WTC11 (cell line): Measurements from ENCODE around the gene MAGOH. TPM values are rescaled to one million over a fixed set of nuclear protein-coding genes. Genes with fewer than 3 reads are reported as not detected.

Experiments
- ATAC-seq: fragments of 200-7000 bp; cut with Tn5 transposase; 2 replicates; pipeline ENCODE4 v1.10.0; 2021; ENCODE audit warnings: mild to moderate bottlenecking, moderate library complexity
- CTCF ChIA-PET: fragments of 300-600 bp; sonication (Branson Sonifier 250); formaldehyde crosslinking; loops from one replicate; lab custom pipeline; 2021; ENCODE audit warnings: antibody characterized with exemption; lab: Charles Lee
- POLR2A ChIA-PET: fragments of 350-600 bp; sonication (Branson Sonifier 250); formaldehyde crosslinking; loops from one replicate; lab custom pipeline; 2021; ENCODE audit warnings: antibody characterized with exemption; lab: Charles Lee
- DNase-seq: peaks from one replicate; pipeline ENCODE4 v3.0.0; 2021; ENCODE audit warnings: low spot score
- H3K27ac Mint-ChIP-seq: 2 replicates; pipeline ENCODE4 v1.8.0; 2021; ENCODE audit warnings: mixed read lengths
- H3K27me3 Mint-ChIP-seq: 2 replicates; pipeline ENCODE4 v1.8.0; 2021; ENCODE audit warnings: low read depth, mild to moderate bottlenecking, moderate library complexity, mixed read lengths
- H3K36me3 Mint-ChIP-seq: 2 replicates; pipeline ENCODE4 v1.8.0; 2021; ENCODE audit warnings: mixed read lengths
- H3K4me1 Mint-ChIP-seq: 2 replicates; pipeline ENCODE4 v1.8.0; 2022; ENCODE audit warnings: mixed read lengths
- H3K4me3 Mint-ChIP-seq: 2 replicates; pipeline ENCODE4 v1.8.0; 2021; ENCODE audit warnings: mild to moderate bottlenecking, moderate library complexity, mixed read lengths
- H3K9me3 Mint-ChIP-seq: 2 replicates; pipeline ENCODE4 v1.8.0; 2021; ENCODE audit warnings: mixed read lengths
- ATF6 ChIP-seq: sonication (generic); formaldehyde crosslinking; IDR thresholded peaks from 2 replicates; pipeline ENCODE4 v1.8.1; 2023; ENCODE audit warnings: mild to moderate bottlenecking, missing genetic modification reagents
- E2F5 ChIP-seq: sonication (generic); formaldehyde crosslinking; IDR thresholded peaks from 2 replicates; pipeline ENCODE4 v1.8.1; 2022; ENCODE audit warnings: mild to moderate bottlenecking, moderate library complexity, missing genetic modification reagents
- HMGA2 ChIP-seq: fragments of 250-450 bp; sonication (Bioruptor Pico); IDR thresholded peaks from 2 replicates; pipeline ENCODE4 v1.4.0; 2021; ENCODE audit warnings: mild to moderate bottlenecking, moderate library complexity
- NR1H2 ChIP-seq: sonication (generic); formaldehyde crosslinking; IDR thresholded peaks from 2 replicates; pipeline ENCODE4 v1.9.0; 2021; ENCODE audit warnings: mild to moderate bottlenecking, moderate library complexity, missing genetic modification reagents
- NR3C1 ChIP-seq: sonication (generic); formaldehyde crosslinking; conservative IDR thresholded peaks from 2 replicates; pipeline ENCODE4 v1.8.1; 2023; ENCODE audit warnings: low read depth, mild to moderate bottlenecking, missing genetic modification reagents
- PRDM15 ChIP-seq: sonication (generic); formaldehyde crosslinking; IDR thresholded peaks from 2 replicates; pipeline ENCODE4 v1.8.0; 2022; ENCODE audit warnings: missing genetic modification reagents
- PREB ChIP-seq: sonication (generic); formaldehyde crosslinking; IDR thresholded peaks from 2 replicates; pipeline ENCODE4 v1.8.1; 2022; ENCODE audit warnings: mild to moderate bottlenecking, missing genetic modification reagents, moderate library complexity, borderline replicate concordance
- RORB ChIP-seq: fragments of 250-450 bp; sonication (Bioruptor Pico); IDR thresholded peaks from 2 replicates; pipeline ENCODE4 v1.9.0; 2021; ENCODE audit warnings: mild to moderate bottlenecking
- SMAD3 ChIP-seq: sonication (generic); formaldehyde crosslinking; IDR thresholded peaks from 2 replicates; pipeline ENCODE4 v1.8.0; 2022; ENCODE audit warnings: missing genetic modification reagents, mild to moderate bottlenecking, borderline replicate concordance
- SOX15 ChIP-seq: fragments of 250-450 bp; sonication (Bioruptor Pico); IDR thresholded peaks from 2 replicates; pipeline ENCODE4 v1.9.0; 2021; ENCODE audit warnings: mild to moderate bottlenecking
- TCF7 ChIP-seq: sonication (generic); formaldehyde crosslinking; IDR thresholded peaks from 2 replicates; pipeline ENCODE4 v1.8.0; 2022; ENCODE audit warnings: mild to moderate bottlenecking, low read depth, missing genetic modification reagents, moderate library complexity
- ZNF121 ChIP-seq: sonication (generic); formaldehyde crosslinking; IDR thresholded peaks from 2 replicates; pipeline ENCODE4 v1.8.0; 2023; ENCODE audit warnings: missing genetic modification reagents
- ZNF138 ChIP-seq: sonication (generic); formaldehyde crosslinking; conservative IDR thresholded peaks from 2 replicates; pipeline ENCODE4 v1.8.1; 2022; ENCODE audit warnings: mild to moderate bottlenecking, moderate library complexity, missing genetic modification reagents
- ZNF512 ChIP-seq: sonication (generic); formaldehyde crosslinking; IDR thresholded peaks from 2 replicates; pipeline ENCODE4 v1.8.1; 2022; ENCODE audit warnings: missing genetic modification reagents, borderline replicate concordance
- total RNA-seq: library from RNA; stranded (reverse); gene quantifications from 3 replicates; pipeline ENCODE4 v1.2.3, GENCODE V29; 2021
- TF ChIP-seq, protein P1 (sequence below): fragments of 250-450 bp; sonication (Bioruptor Pico); IDR thresholded peaks from 2 replicates; pipeline ENCODE4 v2.1.2; 2022; ENCODE audit warnings: mild to moderate bottlenecking, moderate library complexity
- TF ChIP-seq, protein P2 (sequence below): sonication (generic); formaldehyde crosslinking; IDR thresholded peaks from 2 replicates; pipeline ENCODE4 v1.8.0; 2022; ENCODE audit warnings: mild to moderate bottlenecking, missing genetic modification reagents
- TF ChIP-seq, protein P3 (sequence below): sonication (generic); formaldehyde crosslinking; IDR thresholded peaks from 2 replicates; pipeline ENCODE4 v1.8.0; 2022; ENCODE audit warnings: mild to moderate bottlenecking, missing genetic modification reagents
- TF ChIP-seq, protein P4 (sequence below): sonication (generic); formaldehyde crosslinking; conservative IDR thresholded peaks from 2 replicates; pipeline ENCODE4 v1.8.1; 2022; ENCODE audit warnings: mild to moderate bottlenecking, missing genetic modification reagents

The MAGOH gene
- total RNA-seq, 1 experiment from 2014 or later, result 57.8 TPM

DNA sequence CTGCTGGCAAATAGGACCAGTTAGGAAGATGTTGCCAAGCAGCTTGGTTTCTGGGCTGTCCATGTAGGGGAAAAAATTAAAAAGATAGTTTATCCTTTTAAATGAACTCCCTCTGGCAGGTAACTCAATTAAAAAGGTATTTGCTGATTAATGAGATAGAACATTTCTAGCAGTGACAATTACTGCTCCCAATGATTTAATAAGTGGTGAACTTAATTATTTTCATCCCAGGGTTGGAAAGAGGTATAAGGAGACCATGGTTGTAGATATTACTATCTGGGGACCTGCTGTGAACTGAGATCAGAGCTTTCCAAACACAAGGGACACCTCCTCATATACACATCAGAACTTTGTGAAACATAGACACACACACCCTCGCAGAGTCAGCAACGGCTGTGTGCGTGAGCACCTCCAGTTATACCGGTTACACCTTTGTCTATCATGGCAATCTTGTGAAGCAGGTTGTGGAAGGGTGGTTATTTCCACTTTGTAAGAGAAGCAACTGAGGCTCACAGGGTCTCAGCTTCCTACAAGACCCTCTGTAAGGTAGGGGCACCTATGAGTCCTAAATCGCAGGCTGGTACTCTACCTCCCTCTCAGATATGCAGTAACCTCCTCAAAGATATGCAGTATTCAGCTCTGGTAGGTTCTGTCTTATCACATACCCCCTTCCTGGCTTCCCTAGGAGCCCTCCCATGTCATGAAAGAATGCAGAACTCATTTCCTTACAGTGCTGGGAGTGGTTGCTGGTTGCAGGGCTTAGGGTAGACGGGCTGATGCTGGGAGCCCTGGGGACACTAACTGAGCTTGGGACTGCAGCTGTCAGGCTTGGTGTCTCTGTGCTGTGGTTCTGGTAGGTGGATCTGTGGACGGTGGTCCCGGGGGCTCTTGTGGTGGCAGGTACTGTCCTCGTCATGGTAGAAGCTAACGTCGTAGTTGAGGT, 18.5 kb upstream of the MAGOH start (continued):
- TF ChIP-seq ZNF512 (CRISPR knock-in tag) (no peak), E2F5 (no peak), SMAD3 (no peak)
- TF ChIP-seq, protein P1, sequence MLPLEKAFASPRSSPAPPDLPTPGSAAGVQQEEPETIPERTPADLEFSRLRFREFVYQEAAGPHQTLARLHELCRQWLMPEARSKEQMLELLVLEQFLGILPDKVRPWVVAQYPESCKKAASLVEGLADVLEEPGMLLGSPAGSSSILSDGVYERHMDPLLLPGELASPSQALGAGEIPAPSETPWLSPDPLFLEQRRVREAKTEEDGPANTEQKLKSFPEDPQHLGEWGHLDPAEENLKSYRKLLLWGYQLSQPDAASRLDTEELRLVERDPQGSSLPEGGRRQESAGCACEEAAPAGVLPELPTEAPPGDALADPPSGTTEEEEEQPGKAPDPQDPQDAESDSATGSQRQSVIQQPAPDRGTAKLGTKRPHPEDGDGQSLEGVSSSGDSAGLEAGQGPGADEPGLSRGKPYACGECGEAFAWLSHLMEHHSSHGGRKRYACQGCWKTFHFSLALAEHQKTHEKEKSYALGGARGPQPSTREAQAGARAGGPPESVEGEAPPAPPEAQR (CRISPR knock-in tag), result no peak
- TF ChIP-seq, protein P2, sequence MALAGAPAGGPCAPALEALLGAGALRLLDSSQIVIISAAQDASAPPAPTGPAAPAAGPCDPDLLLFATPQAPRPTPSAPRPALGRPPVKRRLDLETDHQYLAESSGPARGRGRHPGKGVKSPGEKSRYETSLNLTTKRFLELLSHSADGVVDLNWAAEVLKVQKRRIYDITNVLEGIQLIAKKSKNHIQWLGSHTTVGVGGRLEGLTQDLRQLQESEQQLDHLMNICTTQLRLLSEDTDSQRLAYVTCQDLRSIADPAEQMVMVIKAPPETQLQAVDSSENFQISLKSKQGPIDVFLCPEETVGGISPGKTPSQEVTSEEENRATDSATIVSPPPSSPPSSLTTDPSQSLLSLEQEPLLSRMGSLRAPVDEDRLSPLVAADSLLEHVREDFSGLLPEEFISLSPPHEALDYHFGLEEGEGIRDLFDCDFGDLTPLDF (CRISPR knock-in tag), result no peak

DNA sequence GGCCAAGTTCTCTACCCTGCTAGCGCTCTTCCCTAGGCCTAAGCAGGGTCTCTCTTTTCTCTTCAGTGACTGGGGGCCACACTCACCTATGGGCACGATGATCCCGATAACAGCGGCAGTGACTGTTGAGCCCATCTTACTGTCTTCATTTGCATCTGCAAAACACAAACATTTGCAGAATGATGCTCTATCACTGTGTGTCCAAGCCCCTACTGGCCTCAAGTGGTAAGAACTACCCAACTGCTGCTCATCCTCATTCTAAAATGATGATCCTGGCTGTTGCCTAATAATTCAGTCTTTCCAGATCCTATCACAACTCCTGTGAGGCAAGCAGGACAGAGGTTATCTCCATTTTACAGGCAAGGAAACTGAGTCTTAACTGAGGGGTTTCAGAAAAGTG, 16.7 kb upstream of the MAGOH start:
- no peak for DNase-seq
- Mint-ChIP-seq H3K27ac (no peak overlapping the region), H3K4me1 (no peaks in the 10 kb centered on the region), H3K36me3 (peaks cover 81% of the 10 kb centered on the region), H3K4me3 (no peak overlapping the region), H3K9me3 (no peaks in the 10 kb centered on the region), H3K27me3 (no peaks in the 10 kb centered on the region)
- ATAC-seq, result no peak
- POLR2A ChIA-PET, result no interaction called here
- CTCF ChIA-PET, result no interaction called here
- no peak for TF ChIP-seq RORB
- no peak for TF ChIP-seq TCF7
- TF ChIP-seq NR3C1 (CRISPR knock-in tag), result no peak

GRCh38 chr1:53254011-53254640, 15.8 kb upstream of the MAGOH start:
- no peak for ATAC-seq
- POLR2A ChIA-PET, result no interaction called here
- TF ChIP-seq, protein P3, sequence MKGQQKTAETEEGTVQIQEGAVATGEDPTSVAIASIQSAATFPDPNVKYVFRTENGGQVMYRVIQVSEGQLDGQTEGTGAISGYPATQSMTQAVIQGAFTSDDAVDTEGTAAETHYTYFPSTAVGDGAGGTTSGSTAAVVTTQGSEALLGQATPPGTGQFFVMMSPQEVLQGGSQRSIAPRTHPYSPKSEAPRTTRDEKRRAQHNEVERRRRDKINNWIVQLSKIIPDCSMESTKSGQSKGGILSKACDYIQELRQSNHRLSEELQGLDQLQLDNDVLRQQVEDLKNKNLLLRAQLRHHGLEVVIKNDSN (CRISPR knock-in tag), result no peak
- no peak for TF ChIP-seq ATF6 (CRISPR knock-in tag)
- TF ChIP-seq ZNF138 (CRISPR knock-in tag), result no peak
- no peak for TF ChIP-seq RORB
- no peak for TF ChIP-seq SOX15 (CRISPR knock-in tag)
- no peak for TF ChIP-seq ZNF121 (CRISPR knock-in tag)
- TF ChIP-seq PRDM15 (CRISPR knock-in tag), result no peak
- no peak for TF ChIP-seq PREB (CRISPR knock-in tag)
- TF ChIP-seq HMGA2 (CRISPR knock-in tag), result no peak
- no peak for TF ChIP-seq NR1H2 (CRISPR knock-in tag)
- TF ChIP-seq, protein P4, sequence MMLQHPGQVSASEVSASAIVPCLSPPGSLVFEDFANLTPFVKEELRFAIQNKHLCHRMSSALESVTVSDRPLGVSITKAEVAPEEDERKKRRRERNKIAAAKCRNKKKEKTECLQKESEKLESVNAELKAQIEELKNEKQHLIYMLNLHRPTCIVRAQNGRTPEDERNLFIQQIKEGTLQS, result no peak

More at GRCh38 chr1:53254011-53254640, 15.8 kb upstream of the MAGOH start:
- Mint-ChIP-seq H3K36me3 (peaks cover 80% of the 10 kb centered on the region), H3K27me3 (no peaks in the 10 kb centered on the region), H3K27ac (no peak overlapping the region), H3K9me3 (no peaks in the 10 kb centered on the region), H3K4me1 (no peaks in the 10 kb centered on the region), H3K4me3 (no peak overlapping the region)
- DNase-seq, result no peak
- CTCF ChIA-PET, result interaction anchor here (0.8 kb wide), 1 partner anchor 25 kb away, joined by 3 read pairs; no protein-coding TSS in a partner anchor
